DMS114 treated with DMSO at 0.1 percent for 48 hours (cell line): ENCODE data around the gene MYL9.

ENCODE experiments used
- DNase-seq: peaks from one replicate; lab custom pipeline; 2025; ENCODE audit not compliant: unreplicated experiment; lab: John Stamatoyannopoulos, UW

Gene MYL9

DNA sequence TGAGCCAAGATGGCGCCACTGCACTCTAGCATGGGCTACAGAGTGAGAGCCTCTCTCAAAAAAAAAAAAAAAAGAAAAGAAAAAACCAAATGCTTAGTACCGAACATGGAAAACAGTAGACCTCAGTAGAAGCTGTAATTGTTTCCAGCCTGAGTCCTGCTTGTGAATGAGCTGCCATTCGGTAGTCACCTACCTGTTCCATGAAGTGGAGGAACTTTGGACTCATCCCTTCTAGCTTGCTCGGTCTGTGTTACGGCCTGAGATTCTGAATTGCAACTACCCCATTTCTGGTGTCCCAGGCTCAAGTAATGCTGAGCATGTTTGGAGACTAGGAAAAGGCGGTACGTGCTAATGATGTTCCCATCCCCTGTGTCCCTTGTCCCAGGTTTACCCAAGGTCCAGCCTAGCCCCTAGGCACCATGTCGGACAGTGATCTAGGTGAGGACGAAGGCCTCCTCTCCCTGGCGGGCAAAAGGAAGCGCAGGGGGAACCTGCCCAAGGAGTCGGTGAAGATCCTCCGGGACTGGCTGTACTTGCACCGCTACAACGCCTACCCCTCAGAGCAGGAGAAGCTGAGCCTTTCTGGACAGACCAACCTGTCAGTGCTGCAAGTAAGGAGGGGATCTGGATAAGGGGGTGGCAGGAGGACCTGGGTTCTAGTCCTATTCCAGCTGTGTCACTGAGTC lies 37.2 kb downstream of the MYL9 start:
- DNase-seq, result no peak

- DNase-seq, result no peak
These were observed 38.8 kb downstream of the MYL9 start for GRCh38 chr20:36579996-36580545.

DNA sequence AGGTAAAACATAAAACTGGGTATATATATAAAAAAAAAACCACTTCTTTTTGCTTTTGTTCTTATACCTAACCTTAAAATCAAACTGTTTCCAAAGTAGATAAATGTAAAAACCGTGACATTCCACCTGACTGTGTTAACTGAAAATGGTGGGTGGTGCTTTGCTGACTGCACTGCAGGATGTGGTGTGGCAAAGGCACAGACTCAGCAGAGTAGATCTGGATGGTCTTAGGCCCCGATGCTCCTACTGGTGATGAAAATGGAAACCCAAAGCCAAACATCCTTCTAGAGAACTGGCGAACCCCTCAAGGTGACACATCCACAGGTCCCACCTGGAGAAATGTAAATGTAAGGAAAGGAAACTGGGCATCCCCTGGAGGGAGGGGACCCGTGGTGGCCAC lies 41.0 kb downstream of the MYL9 start:
- DNase-seq, result no peak

GRCh38 chr20:36582821-36583220 lies 41.5 kb downstream of the MYL9 start:
- DNase-seq, result no peak

GRCh38 chr20:36584018-36584481 lies 42.7 kb downstream of the MYL9 start:
- no peak for DNase-seq

GRCh38 chr20:36585410-36586125 lies 44.2 kb downstream of the MYL9 start:
- DNase-seq, result no peak

GRCh38 chr20:36587388-36588070 lies 46.2 kb downstream of the MYL9 start:
- DNase-seq, result no peak

- DNase-seq, result no peak
These were observed 50.0 kb downstream of the MYL9 start for GRCh38 chr20:36591281-36591680.

- DNase-seq, result no peak
These were observed 50.7 kb downstream of the MYL9 start for GRCh38 chr20:36591854-36592641.

- no peak for DNase-seq
These were observed 52.1 kb downstream of the MYL9 start for GRCh38 chr20:36593347-36593929.

DNA sequence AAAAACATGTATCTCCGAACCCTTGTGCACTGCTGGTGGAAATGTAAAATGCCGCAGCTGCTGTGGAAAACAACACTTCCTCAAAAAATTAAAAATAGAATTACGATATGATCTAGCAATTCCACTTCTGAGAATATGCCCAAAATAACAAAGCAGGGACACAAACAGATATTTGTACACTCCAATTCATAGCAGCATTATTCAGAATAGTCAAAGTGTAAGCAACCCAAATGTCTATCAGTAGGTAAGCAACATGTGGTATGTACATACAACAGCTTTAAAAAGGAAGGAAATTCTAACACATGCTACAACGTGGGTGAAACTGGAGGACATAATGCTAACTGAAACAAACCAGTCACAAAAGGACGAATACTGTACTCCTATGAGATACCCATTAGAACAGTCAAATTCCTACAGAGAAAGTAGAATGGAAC lies 58.6 kb downstream of the MYL9 start:
- no peak for DNase-seq
